WTC11 (cell line): ENCODE results near the gene CCDC69.

Experiments used
- E2F1 ChIP-seq: sonication (generic); formaldehyde crosslinking; IDR thresholded peaks from 2 replicates; pipeline ENCODE4 v1.8.0; 2022; ENCODE audit warnings: mild to moderate bottlenecking, missing genetic modification reagents
- IRF1 ChIP-seq: sonication (generic); formaldehyde crosslinking; IDR thresholded peaks from 2 replicates; pipeline ENCODE4 v1.8.0; 2023; ENCODE audit warnings: missing genetic modification reagents
- JUN ChIP-seq: sonication (generic); formaldehyde crosslinking; IDR thresholded peaks from 2 replicates; pipeline ENCODE4 v1.8.0; 2023; ENCODE audit warnings: mild to moderate bottlenecking, missing genetic modification reagents

- TF ChIP-seq E2F1 (CRISPR knock-in tag) (no peak), IRF1 (CRISPR knock-in tag) (no peak), JUN (CRISPR knock-in tag) (no peak)
Measured at GRCh38 chr5:151254556-151254955, 30.7 kb upstream of the CCDC69 start.
